Endometrium (tissue), 2 donors: ENCODE measurements around the gene KAZN.

Source experiments
- FAIRE-seq: peaks from 2 replicates; lab custom pipeline; 2012; peaks lifted over from hg19 to GRCh38; lab: Jason Lieb, UNC
- donor health status: control.
- donor health status: control.

The KAZN gene

GRCh38 chr1:15098176-15099125 is 500.0 kb downstream of the KAZN start:
- no peak for FAIRE-seq

GRCh38 chr1:15099441-15100120 is 501.1 kb downstream of the KAZN start:
- FAIRE-seq, result no peak

GRCh38 chr1:15100121-15100879 is 501.8 kb downstream of the KAZN start:
- FAIRE-seq, result no peak

- FAIRE-seq, result no peak
Observed at GRCh38 chr1:15100880-15101760, 502.6 kb downstream of the KAZN start.

GRCh38 chr1:15101801-15102200 is 503.3 kb downstream of the KAZN start:
- no peak for FAIRE-seq

GRCh38 chr1:15102646-15103045 is 504.2 kb downstream of the KAZN start:
- FAIRE-seq, result no peak

GRCh38 chr1:15103211-15103610 is 504.7 kb downstream of the KAZN start:
- no peak for FAIRE-seq

GRCh38 chr1:15103906-15104305 is 505.4 kb downstream of the KAZN start:
- no peak for FAIRE-seq

GRCh38 chr1:15104768-15105167 is 506.3 kb downstream of the KAZN start:
- FAIRE-seq, result no peak

GRCh38 chr1:15106608-15107007 is 508.1 kb downstream of the KAZN start:
- no peak for FAIRE-seq

- no peak for FAIRE-seq
Observed at GRCh38 chr1:15107058-15107687, 508.7 kb downstream of the KAZN start.

- FAIRE-seq, result no peak
Observed at GRCh38 chr1:15107911-15108310, 509.4 kb downstream of the KAZN start.

- FAIRE-seq, result no peak
Observed at GRCh38 chr1:15110128-15110866, 511.8 kb downstream of the KAZN start.

- FAIRE-seq, result no peak
Observed at GRCh38 chr1:15110867-15111230, 512.4 kb downstream of the KAZN start.

GRCh38 chr1:15113146-15113545 is 514.7 kb downstream of the KAZN start:
- no peak for FAIRE-seq

- no peak for FAIRE-seq
Observed at GRCh38 chr1:15114884-15115283, 516.4 kb downstream of the KAZN start.

GRCh38 chr1:15115542-15116330 is 517.3 kb downstream of the KAZN start:
- FAIRE-seq, result no peak

GRCh38 chr1:15116966-15117365 is 518.5 kb downstream of the KAZN start:
- no peak for FAIRE-seq

GRCh38 chr1:15117671-15118325 is 519.3 kb downstream of the KAZN start:
- FAIRE-seq, result no peak
